K562 (cell line): Measurements from ENCODE around the gene MRPL4. TPM values are rescaled to one million over a fixed set of nuclear protein-coding genes. Genes with fewer than 3 reads are reported as not detected.

Experiments
- BCLAF1 ChIP-seq, 2 experiments: fragments of 450-650 bp in 1 of 2; IDR thresholded peaks; 2 replicates each; pipeline ENCODE4 v1.6.1; 2011 to 2017; ENCODE audit warnings: low read depth in 2 of 2, antibody characterized with exemption in 1 of 2, borderline replicate concordance in 1 of 2, low read length in 1 of 2, mild to moderate bottlenecking in 1 of 2, mixed read lengths in 1 of 2; ENCODE audit not compliant: control insufficient read depth in 1 of 2
- BHLHE40 ChIP-seq: IDR thresholded peaks from 2 replicates; pipeline ENCODE4 v1.6.1; 2011; ENCODE audit warnings: low read length, improper control_type of control experiment
- CBFB ChIP-seq: sonication (generic); formaldehyde crosslinking; IDR thresholded peaks from 2 replicates; pipeline ENCODE4 v1.4.0; 2020; ENCODE audit warnings: mild to moderate bottlenecking, missing genetic modification reagents
- CHCHD3 ChIP-seq: fragments of 250-450 bp; sonication (Bioruptor Pico); IDR thresholded peaks from 2 replicates; pipeline ENCODE4 v2.1.2; 2022; ENCODE audit warnings: mild to moderate bottlenecking
- FOXA1 ChIP-seq: fragments of 450-650 bp; IDR thresholded peaks from 2 replicates; pipeline ENCODE4 v1.6.1; 2016; ENCODE audit warnings: mild to moderate bottlenecking, borderline replicate concordance
- FOXJ3 ChIP-seq: sonication (generic); formaldehyde crosslinking; IDR thresholded peaks from 2 replicates; pipeline ENCODE4 v1.4.0; 2020; ENCODE audit warnings: mild to moderate bottlenecking, missing genetic modification reagents
- FOXP1 ChIP-seq: sonication (generic); formaldehyde crosslinking; IDR thresholded peaks from 2 replicates; pipeline ENCODE4 v1.8.0; 2022; ENCODE audit warnings: mild to moderate bottlenecking, missing genetic modification reagents
- GTF2B ChIP-seq: IDR thresholded peaks from 2 replicates; pipeline ENCODE4 v1.6.1; 2011; ENCODE audit not compliant: insufficient read length; ENCODE audit errors: extremely low read depth
- HMG20B ChIP-seq: fragments of 250-450 bp; sonication (Bioruptor Pico); IDR thresholded peaks from 2 replicates; pipeline ENCODE4 v1.5.0; 2021; ENCODE audit warnings: mild to moderate bottlenecking
- MTA1 ChIP-seq: fragments of 450-650 bp; IDR thresholded peaks from 2 replicates; pipeline ENCODE4 v1.6.1; 2017; ENCODE audit warnings: borderline replicate concordance
- PCBP1 ChIP-seq: fragments of 200-400 bp; formaldehyde crosslinking; IDR thresholded peaks from 2 replicates; pipeline ENCODE4 v1.6.1; 2018; ENCODE audit warnings: mild to moderate bottlenecking, low read depth, low read length; ENCODE audit not compliant: poor library complexity, severe bottlenecking
- POLR2B ChIP-seq: fragments of 450-650 bp; IDR thresholded peaks from 2 replicates; pipeline ENCODE4 v1.6.1; 2018; ENCODE audit warnings: low read depth; ENCODE audit not compliant: partially characterized antibody
- POU5F1 ChIP-seq: fragments of 150-350 bp; IDR thresholded peaks from 2 replicates; pipeline ENCODE4 v1.6.1; 2014; ENCODE audit warnings: borderline replicate concordance, low read length, low read depth, mild to moderate bottlenecking; ENCODE audit not compliant: partially characterized antibody
- RBM39 ChIP-seq: fragments of 200-400 bp; formaldehyde crosslinking; optimal IDR thresholded peaks from 2 replicates; pipeline ENCODE3; 2018; ENCODE audit warnings: low read depth, low read length
- SRSF7 ChIP-seq: fragments of 200-400 bp; formaldehyde crosslinking; optimal IDR thresholded peaks from 2 replicates; pipeline ENCODE3; 2017; ENCODE audit warnings: mild to moderate bottlenecking, low read depth, low read length
- TBL1XR1 ChIP-seq, 2 experiments: IDR thresholded peaks; 2 replicates each; pipeline ENCODE4 v1.6.1; 2012; ENCODE audit warnings: improper control_type of control experiment in 2 of 2, low read length in 2 of 2, mild to moderate bottlenecking in 1 of 2
- TCFL5 ChIP-seq: fragments of 250-450 bp; sonication (Bioruptor Pico); conservative IDR thresholded peaks from 2 replicates; pipeline ENCODE4 v1.6.1; 2021; ENCODE audit warnings: mild to moderate bottlenecking, moderate library complexity, matching md5 sums
- THAP7 ChIP-seq: fragments of 250-450 bp; sonication (Bioruptor Pico); IDR thresholded peaks from 2 replicates; pipeline ENCODE4 v1.5.0; 2021
- TRIM28 ChIP-seq: fragments of 450-650 bp; IDR thresholded peaks from 2 replicates; pipeline ENCODE4 v1.6.1; 2017
- USF2 ChIP-seq: sonication (generic); formaldehyde crosslinking; IDR thresholded peaks from 2 replicates; pipeline ENCODE4 v1.5.0; 2020; ENCODE audit warnings: missing genetic modification reagents
- ZNF224 ChIP-seq: sonication (generic); formaldehyde crosslinking; IDR thresholded peaks from 2 replicates; pipeline ENCODE4 v1.8.0; 2022; ENCODE audit warnings: mild to moderate bottlenecking, missing genetic modification reagents
- ZNF263 ChIP-seq: sonication (generic); formaldehyde crosslinking; IDR thresholded peaks from 2 replicates; pipeline ENCODE4 v1.8.0; 2022; ENCODE audit warnings: mild to moderate bottlenecking, missing genetic modification reagents, borderline replicate concordance
- ZNF584 ChIP-seq: fragments of 200-800 bp; sonication (Bioruptor generic); IDR thresholded peaks from 2 replicates; pipeline ENCODE4 v1.6.1; 2016; ENCODE audit warnings: low read depth, mild to moderate bottlenecking, missing genetic modification characterization, missing compliant biosample characterization
- polyA plus RNA-seq, 8 experiments: library from polyadenylated mRNA; depleted of rRNA in 4 of 8; stranded (reverse) in 5 of 8; unstranded in 3 of 8; fragments of >200 nt; fragmentation: Nextera tagmentation in 2 of 8; fragmentation: Illumina TruSeq in 1 of 8; extraction: Ambion mirVana in 2 of 8; extraction: Trizol in 1 of 8; gene quantifications; 2 replicates each; pipeline versions ENCODE4 v1.2.1 to v1.2.3, GENCODE V29; 2011 to 2014; ENCODE audit warnings: inconsistent platforms in 1 of 8, missing spikeins in 1 of 8
- total RNA-seq, 7 experiments: library from RNA; depleted of rRNA in 6 of 7; stranded (reverse); fragments of >200 nt in 6 of 7; fragmentation: Illumina TruSeq in 2 of 7; extraction: Trizol in 2 of 7; gene quantifications; 2 replicates each; pipeline versions ENCODE4 v1.2.1 to v1.2.3, GENCODE V29; 2011 to 2021; ENCODE audit warnings: low replicate concordance in 1 of 7

Gene MRPL4
- total and polyA plus RNA-seq, 9 of the 15 experiments (the other 6 are each of a cell fraction or from before 2014, with no cell fraction given) = 1.4 to 239 (median 64.9) TPM

GRCh38 chr19:10270616-10271394 is 18.8 kb downstream of the MRPL4 start, which contains the start of gene ICAM1 (continued):
- TF ChIP-seq BCLAF1 (IDR thresholded peaks at IDR 0.05; ENCODE audit: borderline replicate concordance in 1 of 2, control insufficient read depth in 1 of 2, low read depth in 2 of 2, low read length in 1 of 2) (no peak), HMG20B (CRISPR knock-in tag) (peak; percentile 81; the same call in 1 of the 2 replicates), POU5F1 (no peak), FOXJ3 (CRISPR knock-in tag) (no peak), BHLHE40 (peak; percentile 55; the same call in 1 of the 2 replicates), MTA1 (no peak), THAP7 (no peak), TCFL5 (no peak), TRIM28 (peak; percentile 25; the same call in 1 of the 2 replicates), TBL1XR1 (IDR thresholded peaks at IDR 0.05; ENCODE audit: low read length in 2 of 2) (peak in 1 of 2 experiments; percentile 6; a peak in 1 of 4 replicates), CBFB (CRISPR knock-in tag) (no peak; the same call in 1 of the 2 replicates), GTF2B (no peak), POLR2B (peak; percentile 80), USF2 (peak; percentile 68), ZNF584 (CRISPR knock-in tag) (no peak), FOXA1 (no peak), FOXP1 (CRISPR knock-in tag) (peak; percentile 74), CHCHD3 (CRISPR knock-in tag) (no peak), ZNF224 (CRISPR knock-in tag) (0 out of 2 replicates have a peak, but pooled peaks have one; percentile 77), RBM39 (no peak), ZNF263 (peak; percentile 51; the same call in 1 of the 2 replicates), PCBP1 (no peak), SRSF7 (no peak)
